NCI-H2029 treated with DMSO at 0.1 percent for 48 hours (cell line): ENCODE measurements around the gene PAQR5.

Source experiments
- DNase-seq: peaks from one replicate; lab custom pipeline; 2025; lab: John Stamatoyannopoulos, UW

Gene PAQR5

DNA sequence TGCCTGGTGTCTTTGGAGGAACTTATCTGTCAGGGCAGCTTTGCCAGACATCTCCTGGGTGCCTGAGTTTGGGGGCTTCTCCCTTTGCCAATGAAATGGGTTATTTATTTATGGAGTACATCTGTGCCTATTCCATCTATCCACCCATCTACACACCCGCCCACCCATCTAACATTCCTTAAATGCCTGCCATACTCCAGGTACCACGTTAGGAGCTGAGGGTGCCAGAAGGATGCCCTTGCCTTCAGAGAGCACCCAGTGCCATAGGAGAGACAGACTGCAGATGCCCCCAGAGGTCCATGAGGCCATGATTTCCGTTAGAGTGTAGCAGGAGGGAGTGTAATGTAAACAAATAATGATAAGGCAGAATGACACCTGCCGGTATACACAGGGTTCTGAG is 93.6 kb downstream of the PAQR5 start:
- no peak for DNase-seq

DNA sequence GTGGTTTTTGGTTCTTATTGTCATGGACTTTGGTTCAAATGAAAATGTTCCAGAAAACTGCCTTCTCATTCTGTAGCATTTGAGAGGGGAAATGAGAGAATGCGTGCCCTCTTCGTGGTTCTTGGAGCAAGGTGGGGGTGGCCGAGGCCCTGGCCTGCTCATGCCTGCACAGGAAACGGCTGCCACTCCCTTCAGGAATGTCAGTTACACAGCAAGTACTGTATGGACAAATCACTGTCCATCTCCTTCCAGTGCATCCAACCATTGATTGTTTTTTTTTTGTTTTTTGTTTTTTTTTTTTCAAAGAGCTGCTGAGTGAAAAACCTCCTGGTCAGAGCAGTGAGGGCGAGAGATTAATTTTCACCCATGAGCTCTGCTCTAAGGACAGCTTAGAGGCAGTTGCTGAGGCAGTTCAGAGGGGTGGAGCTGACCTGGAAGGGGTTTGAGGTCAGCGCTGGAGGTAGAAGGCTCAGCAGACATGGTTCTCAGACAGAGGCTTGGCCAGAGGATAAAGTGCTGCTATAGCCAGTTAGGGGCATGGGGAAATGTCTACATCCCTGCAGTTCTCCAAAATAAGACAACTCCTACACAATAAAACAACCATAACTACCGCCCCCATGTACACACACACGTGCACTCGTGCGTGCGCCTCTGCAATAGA is 95.2 kb downstream of the PAQR5 start:
- DNase-seq, result no peak

DNA sequence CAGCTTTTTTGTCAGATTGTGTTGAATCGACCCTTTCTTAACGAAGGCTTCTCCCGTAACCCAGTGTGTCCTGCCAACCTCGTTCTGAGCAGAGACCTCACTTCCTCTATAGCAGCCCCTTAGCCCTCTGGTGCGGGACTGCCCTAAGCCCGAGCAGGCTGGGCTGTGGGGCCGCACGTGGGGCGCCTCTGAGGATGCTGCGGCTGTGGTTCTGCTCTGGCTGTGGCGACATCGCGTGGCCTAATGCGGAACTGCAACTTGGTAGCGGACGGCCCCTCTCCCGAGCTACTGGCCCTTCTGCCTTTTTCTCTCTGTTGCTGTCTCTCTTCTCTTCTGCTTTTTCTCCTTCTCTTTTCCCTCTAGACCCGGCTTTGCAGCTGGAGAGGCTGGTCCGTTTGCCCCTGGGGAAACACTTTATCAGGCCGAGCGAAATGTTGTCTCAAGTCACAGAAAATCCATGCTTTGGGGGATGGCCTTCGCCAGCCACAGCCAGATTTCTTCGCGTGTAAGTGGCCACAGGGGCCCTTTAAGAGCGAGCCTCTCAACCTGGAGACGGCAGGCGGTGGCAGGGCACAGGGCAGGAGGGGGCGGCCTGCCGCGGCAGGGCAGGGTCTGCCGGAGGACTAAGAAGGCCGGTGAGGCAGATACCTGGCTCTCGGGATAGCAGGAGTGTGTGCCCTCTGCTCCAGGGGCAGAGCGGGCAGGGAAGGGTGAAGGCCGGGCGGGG is 96.0 kb downstream of the PAQR5 start:
- DNase-seq, result no peak

DNA sequence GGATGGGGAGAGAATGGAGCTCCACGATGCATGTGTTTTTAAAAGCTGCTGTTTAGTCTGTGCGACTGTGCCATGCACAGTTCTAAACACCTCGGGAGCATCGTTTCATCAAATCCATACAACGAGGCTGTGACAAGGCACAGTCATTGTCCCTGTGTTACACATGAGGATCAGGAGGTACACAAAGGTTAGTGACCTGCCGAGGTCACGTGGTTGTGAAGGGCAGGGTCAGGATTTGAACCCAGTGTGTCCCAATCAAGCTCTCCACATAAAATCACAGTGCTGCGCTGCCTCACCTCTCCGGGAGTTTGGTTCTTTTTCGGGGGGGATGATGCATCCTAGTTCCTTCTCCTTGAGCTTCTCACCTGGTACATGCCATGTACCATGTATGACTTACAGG is 96.7 kb downstream of the PAQR5 start:
- no peak for DNase-seq

DNA sequence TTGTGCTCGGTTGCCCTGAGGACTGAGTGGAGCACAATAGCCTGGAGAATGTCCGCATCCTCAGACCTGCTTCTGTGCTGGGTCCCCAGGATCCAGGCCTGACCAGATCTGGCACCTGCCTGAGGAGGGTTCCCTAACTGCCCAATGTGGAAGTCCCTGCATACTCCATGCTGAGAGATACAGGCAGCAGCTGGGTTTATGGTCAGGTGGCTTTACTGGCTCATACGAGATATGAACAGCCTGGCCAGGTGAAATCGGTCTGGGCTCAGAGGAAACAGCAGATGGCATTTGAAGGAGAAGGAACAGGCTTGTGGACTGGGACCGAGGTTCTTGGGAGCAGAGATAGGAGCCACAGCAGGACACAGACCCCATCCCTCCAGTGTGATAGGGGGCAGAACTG is 97.3 kb downstream of the PAQR5 start:
- no peak for DNase-seq

DNA sequence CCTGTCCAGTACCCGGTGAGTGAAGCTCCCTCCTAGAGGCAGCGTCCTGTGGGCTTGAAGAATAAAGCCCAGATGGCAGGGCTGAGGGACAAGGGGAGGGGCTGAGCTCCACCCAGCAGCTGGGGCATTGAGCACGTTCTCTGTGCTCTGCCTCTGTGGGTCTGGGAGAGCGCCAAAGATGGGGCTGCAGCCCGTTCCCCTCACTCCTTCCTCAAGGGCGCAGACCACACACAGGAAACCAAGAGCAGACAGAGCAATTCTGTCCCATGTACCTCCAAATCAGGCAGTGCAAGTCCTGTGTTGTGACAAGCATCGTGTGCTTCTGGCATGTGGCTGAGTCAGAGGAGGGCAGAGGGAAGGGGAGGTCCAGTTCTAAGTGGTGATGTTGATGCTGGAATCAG is 99.8 kb downstream of the PAQR5 start:
- no peak for DNase-seq

DNA sequence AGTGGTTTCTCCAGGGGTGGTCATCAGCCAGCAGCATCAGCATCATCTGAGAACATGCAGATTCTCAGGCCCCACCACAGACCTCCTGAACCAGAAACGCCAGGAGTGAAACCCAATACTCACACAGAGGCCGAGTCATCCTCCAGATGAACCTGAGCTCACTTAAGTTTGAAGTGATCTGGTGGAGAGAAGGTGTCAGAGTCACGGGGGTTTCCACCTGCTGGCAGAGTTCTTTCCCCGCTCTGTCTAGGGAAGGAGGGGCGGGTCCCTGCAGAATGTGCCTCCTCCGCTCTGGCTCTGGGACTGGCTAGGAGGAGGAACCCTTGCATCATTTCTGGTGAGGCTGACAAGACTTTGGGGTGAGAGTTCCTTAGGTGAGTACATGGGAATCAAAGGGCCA is 102.1 kb downstream of the PAQR5 start:
- DNase-seq, result no peak

DNA sequence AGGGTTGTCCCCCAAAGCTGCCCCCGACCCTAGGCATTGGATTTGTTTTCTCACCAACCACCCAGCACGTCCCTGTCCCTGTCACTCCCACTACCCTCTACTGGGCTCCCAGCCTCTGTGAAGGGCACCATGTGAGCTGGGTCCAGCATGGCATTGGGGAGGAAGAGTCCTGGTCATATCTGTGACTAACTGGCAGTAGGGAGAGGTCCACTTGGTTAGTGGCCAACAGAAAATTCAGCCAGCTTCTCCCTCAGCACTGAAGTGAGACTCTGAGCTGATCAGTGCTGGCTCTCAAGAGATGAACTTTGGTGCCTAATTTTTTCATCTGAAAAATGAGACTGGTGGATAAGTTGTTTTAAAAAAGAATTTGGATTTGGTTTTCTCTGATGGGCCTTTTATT is 104.1 kb downstream of the PAQR5 start:
- DNase-seq, result no peak

DNA sequence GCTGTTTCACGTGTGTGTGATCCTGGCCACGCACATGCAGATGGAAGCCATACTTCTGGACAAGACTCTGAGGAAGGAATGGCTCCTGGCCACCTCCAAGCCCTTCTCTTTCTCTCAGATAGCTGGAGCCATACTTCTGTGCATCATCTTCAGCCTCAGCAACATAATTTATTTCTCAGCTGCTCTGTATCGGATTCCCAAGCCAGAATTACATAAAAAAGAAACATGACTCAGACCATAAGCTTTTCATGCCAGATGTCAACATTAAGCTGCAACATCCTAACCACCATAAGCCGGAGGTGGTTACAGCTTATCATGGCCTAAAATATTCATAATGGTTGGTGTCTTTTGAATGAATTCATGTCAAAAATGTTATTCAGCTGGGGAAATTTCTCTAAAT is 104.9 kb downstream of the PAQR5 start:
- no peak for DNase-seq

DNA sequence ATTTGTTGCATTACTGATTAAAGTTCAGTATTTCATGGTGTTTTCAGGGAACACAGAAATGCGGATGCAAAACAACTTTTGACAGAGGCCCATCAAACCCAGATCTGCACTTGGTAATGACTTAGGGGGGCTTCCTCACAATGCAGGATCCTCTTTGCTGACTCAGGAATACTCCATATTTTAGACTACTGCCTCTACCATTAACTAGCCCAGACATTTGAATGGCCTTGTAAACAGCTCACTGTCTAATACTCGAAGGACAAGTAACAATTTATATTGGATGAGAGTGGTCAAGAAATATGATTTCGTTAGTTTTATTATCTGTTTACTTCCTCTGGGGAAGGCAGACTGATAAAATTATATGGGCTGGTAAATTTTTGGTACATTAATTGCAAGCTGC is 106.4 kb downstream of the PAQR5 start:
- no peak for DNase-seq

DNA sequence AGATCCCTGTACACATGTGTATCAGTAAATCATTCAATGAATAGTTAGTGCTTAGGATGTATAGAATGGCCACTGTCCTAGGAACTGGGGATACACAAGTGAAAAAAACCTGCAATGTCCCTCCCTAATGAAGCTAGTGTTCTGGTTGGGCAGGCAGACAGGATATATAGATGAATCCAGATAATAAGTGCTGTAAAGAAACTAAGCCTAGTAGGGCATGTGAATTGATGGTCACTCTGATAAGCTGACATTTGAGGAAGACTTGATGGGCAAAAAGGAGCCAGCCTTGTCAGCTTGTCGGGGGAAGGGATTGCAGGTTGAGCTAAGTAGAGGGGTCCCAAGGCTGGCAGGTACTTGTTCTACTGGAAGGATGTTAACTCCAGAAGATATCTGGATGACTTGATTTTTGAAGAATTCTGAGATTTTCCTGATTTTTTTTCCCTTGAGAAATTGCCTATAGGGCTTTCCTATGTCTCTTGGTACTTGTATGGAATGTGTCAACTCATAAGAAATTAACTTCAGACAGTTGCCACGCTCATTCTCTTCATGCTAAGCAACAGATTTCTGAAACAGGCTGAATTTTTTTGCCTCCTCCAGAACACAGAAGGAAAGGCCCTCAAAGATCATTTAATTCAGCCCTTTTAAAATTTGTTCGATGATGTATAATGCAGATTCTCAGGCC is 109.1 kb downstream of the PAQR5 start:
- no peak for DNase-seq

DNA sequence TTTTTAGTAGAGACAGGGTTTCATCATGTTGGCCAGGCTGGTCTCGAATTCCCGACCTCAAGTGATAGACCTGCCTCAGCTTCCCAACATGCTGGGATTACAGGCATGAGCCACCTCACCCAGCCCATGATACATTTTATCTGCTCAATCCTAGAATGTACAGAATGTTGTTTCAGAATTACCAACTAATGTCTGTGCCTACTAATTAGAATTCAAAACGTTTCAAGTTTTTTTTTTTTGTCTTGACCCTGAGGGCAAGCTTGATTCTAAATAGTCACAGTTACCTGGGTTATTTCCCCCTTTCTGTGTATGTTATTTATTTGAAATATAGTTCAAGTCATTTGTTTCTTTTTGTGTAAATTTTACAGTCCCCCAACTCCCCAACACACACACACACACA is 110.1 kb downstream of the PAQR5 start:
- DNase-seq, result no peak

DNA sequence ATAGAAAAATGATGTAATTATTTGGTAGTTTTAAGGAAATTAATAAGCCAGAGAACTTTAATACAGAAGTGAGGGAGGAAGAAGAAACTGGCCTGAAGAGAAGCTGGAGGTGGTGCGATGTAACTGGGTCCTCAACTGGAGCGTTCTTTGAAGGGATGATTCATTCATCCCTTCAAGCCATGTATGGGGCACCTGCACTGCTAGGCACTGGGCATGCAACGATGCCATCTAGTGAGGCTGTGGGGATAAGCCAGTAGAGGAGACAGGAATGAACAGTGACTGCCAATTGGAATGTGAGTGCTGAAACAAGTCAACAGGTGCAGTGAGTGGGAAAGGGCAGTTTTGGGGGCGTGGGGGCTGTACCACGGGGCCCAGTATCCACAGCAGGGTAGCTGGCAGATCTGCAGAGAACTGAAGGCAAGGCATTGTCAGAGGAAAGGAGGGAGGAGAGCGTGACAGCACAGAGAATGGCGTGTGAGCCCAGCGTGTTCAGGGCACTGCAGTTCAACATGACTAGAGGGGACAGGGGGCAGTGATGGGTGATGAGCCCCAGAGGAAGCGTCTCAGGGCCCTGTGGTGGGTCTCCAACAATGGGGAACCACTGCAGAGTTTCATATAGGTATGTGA is 111.6 kb downstream of the PAQR5 start:
- DNase-seq, result no peak

DNA sequence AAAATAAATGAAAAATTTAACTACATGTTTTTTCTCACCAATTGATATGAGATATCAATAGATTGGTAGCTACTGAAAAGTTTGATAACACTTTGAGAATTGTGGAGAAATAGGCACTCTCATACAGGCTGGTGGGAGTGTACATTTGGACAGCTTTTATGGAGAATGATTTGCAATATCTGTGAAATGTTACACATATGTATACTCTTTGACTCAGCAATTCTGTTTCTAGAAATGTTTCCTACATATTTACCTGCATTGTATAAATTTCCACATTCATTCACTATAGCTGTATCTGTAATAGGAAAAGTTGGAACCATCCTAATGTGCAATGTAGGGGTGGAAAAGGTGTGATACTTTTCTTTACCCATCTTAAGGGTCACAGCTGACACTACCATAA is 113.6 kb downstream of the PAQR5 start:
- DNase-seq, result no peak

DNA sequence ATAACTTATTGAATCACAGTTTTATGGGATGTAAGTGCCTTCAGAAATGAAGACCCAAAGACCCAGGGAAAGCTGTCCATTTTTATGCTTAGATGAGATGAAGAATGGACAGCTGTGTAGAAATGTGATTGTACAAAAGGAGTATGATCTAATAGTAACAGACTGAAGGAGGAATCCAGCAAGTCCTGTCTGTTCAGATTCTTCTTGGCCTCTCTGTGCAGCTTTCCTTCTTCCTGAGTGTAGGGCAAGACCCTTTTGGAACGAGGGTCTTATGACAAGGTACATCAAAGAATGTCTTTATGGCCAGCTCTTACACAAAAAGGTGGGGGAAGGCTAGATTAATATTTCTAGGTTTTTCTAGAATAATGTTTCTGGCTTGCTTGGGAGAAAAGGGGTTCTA is 114.0 kb downstream of the PAQR5 start:
- no peak for DNase-seq

DNA sequence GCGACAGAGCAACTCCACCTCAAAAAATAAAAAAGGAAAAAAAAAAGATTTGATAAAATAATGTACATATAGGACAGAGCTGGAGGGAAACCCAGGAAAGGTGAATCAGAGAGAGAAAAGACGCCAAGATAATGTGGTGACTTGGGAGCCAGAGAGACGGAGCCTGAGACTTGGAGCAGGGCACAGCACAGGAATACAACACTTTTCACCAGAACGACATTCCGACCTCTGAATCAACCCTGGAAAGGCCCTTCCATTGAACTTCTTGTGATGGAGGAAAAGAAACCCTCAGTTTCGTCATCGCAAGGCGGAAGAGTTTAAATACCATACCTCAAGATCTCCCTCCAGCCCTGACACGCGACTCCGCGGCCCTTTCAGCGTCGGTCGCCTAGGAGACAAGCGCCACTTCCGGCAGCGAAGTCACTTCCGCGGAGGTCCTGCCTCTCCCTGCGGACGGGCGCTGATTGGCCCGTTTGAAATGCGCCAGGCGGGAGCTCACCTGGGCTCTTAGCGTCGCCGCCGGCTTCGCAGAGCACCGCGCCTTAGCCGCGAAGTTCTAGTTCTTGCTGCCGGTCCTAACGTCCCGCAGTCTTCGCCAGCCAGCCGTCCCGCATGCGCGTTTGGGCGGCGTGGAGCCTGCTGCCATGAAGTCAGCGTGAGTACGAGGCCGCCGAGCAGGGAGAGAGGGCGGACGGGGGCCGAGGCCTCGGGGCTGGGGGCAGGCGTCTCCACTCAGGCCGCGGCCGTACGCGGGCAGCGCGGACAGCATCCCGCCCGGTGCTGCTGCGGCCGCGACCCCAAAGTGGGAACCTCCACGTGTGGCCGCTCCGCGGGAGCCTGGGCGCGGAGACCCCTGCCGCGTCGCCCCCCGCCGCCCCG is 115.3 kb downstream of the PAQR5 start, which contains the start of gene KIF23:
TSS of gene KIF23 (plus strand) at position 528 of the 879 bp plus-strand sequence. CDS start at position 645, 117 bp downstream.
- no peak for DNase-seq

DNA sequence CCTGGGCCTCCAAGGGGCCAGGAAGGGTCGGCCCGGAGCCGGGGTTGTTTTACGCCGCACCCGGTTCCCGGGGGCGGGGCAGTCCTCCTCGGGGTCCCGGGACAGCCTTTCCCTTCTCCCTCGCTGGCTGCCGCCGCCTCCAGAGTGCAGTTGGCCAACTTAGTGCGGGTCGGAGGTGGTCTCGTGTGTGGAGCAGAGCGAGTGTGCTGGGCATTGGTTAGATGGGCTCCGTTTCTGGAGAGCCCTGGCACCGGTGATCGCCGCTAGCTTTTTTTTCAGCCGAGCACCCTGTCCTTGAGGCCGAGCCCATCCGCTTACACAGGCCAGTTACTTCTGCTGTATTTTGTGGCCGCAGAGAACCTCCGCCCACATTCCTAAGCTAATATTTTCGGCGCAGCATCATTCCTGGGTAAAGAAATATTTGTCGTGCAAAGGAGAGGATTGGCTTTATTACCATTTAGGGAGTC is 116.0 kb downstream of the PAQR5 start:
- DNase-seq, result no peak

DNA sequence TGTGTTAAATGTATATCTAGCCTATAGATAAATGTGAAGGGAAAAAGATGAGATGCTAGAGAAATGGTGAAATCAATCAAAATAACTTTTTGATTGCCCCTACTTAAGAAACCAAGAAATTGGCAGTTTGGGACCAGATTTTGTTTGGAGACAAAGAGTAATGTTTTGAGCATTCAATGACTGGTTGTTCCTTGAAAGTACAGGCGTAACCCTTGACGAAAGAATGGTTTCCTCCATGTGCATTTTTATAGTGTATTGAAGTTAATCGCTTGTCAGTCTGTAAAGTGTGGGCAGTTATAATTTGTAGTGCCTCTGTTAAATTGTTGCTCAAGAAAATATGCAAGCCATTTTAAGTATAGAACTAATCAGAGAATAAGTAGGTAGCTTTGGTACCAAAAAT is 116.7 kb downstream of the PAQR5 start:
- no peak for DNase-seq

DNA sequence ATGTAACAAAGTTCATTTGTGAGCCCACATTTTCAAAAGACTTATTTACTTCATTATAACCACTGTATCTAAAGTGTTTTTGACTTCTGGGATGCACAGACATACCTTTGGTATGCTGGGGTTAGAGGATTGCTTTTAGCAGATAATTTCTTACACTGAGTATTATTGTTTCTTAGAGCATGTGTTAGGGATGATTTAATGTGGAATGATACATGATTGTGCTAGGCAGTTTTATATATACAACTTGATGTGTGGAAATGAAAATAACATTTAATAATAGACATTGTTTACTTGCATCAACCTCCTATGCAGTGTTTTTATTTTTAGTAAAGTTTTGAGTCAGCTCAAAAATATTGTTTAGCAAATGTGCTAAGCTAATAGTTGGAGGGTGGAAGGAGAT is 118.9 kb downstream of the PAQR5 start:
- DNase-seq, result no peak

DNA sequence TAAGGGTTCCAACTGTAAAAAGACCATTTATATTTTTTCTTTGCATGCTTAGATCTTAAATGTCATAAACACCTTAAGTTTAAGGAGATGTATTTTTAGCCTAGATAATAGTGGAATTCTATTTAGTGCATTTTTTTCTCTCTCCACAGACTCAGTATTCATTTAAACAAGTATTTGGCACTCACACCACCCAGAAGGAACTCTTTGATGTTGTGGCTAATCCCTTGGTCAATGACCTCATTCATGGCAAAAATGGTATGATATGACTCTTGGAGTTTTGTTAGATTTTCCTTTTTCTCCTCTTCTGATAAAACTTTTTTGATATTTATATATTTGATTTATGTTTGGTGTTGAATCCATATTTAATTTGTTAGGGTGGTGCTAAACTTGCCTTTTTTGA is 122.8 kb downstream of the PAQR5 start:
- DNase-seq, result no peak

DNA sequence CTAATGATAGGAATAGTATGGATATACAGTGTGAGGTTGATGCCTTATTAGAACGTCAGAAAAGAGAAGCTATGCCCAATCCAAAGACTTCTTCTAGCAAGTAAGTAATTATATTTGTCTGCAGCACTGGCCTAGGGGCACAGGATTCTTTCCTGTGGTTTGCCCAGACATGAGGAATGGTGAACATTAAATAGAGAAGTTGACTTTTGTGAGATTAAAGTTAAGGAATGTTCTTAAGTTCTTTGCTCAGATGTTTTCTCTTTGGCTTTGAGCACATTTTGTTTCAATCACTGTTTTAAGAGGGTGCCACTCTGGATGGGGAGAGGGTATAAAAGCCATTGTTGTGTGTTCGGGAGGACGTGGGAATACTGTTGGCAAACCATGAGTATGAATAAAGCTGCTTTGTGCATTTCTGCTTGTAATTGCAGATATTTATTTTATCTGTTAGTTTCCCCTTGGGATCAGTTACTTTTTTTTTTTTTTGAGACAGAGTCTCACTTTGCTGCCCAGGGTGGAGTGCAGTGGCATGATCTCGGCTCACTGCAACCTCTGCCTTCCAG is 123.7 kb downstream of the PAQR5 start:
- DNase-seq, result no peak
